Measurements from ENCODE around the gene ZBTB21.
"Not testable (repeated sequence)": the region's sequence is repeated elsewhere in the genome, so short reads cannot be mapped to it uniquely, and the experiment has no call there.

ZBTB21 gene

DNA sequence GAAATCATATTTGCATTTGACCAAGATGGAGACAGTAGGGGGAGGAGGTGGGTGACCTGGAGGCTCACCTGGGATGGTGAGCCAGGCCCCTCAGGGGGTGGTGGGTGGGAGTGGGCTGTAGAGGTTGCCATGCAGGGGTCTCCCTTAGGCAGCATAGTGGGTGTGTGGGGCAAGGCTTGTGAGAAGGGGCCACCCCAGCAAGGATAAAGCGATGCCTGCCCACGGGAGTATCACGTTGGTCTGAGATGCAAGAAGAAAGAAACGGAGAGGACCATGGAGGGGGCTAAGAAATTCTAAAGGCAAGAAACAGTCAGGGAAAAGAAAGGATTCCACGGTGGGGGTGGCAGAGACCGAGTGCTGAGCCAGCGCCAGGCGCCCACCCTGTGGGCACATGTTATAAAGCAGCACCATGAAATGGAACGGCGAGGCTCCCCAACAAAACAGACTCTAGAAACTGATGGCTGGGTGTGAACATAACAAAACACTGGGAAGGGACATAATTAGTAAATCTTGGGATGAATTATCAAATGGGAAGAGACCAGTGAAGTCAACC is 44.6 kb downstream of the ZBTB21 start:
- DNase-seq, result no peak

DNA sequence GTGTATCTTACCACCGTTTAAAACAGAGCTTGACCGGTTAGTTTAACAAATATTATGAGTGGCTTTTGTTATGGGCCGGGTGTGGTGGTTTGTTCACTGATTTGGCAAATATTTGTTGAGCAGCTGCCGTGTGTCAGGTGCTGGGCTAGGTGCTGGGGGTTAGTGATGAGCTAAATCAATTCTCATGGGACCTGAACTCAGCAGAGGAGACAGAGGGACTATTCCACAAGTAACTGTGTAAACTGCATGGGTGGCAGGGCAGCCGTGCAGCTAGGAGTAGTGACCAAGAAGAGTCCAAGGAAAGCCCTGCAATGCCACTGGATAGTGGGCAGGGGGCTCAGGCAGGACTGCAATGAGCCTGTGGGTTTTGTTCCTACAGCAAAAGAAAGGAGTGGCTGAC is 45.1 kb downstream of the ZBTB21 start:
- no peak for DNase-seq

- no peak for DNase-seq
These were observed 46.0 kb downstream of the ZBTB21 start for GRCh38 chr21:41964171-41964570.

DNA sequence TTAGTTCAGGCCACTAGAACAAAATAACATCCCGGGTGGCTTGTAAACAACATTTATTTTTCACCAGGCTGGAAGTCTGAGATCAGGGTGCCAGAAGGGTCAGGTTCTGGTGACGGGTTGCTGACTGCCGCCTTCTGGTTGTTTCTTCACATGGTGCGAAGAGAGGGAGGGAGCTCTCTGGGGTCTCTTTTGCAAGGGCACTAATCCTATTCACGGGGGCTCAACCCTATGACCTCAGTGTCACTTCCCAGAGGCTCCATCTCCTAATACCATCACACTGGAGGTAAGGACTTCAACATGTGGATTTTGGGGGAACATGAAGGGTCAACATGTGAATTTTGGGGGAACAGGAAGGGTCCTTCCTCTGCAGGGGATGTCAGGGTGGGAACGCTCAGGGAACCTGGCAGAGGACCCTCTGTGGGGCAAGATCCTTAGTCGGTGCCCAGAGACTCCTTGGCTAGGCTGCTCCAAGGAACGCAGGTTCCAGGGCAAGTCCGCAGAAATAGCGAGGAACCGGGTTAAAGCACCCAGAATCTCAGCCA is 47.7 kb downstream of the ZBTB21 start:
- no peak for DNase-seq

- no peak for DNase-seq
These were observed 48.4 kb downstream of the ZBTB21 start for GRCh38 chr21:41961753-41962152.

- DNase-seq, result no peak
These were observed 48.9 kb downstream of the ZBTB21 start for GRCh38 chr21:41961282-41961701.

DNA sequence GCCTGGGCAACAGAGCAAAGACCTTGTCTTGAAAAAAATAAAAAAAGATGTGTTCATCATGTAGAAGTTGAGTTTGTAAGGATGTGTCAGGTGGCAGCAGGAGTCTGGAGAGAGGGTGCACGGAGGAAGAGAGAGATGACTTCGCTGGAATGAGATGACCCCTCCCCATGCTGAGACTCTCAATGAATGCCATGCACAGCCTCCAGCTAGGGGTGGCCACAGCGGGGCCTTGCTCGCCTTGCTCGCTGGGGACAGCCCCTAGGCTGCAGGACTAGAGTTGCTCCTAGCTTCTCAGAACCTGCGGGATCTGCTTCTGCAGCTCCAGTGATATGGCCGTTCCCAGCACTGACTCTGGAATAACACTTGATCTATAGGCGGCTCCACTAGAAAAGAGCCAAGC is 49.8 kb downstream of the ZBTB21 start:
- DNase-seq, result no peak

DNA sequence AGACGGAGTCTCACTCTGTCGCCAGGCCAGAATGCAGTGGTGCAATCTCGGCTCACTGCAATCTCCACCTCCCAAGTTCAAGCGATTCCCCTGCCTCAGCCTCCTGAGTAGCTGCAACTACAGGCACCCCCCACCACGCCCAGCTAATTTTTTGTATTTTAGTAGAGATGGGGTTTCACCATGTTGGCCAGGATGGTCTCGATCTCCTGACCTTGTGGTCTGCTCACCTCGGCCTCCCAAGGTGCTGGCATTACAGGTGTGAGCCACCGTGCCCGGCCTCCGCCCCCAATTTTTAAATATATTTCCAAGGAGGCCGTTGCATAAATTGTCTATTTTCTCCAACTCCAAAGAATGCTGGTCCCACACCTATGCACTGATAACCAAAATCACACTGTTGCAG is 50.5 kb downstream of the ZBTB21 start:
- DNase-seq, result not testable (repeated sequence)

DNA sequence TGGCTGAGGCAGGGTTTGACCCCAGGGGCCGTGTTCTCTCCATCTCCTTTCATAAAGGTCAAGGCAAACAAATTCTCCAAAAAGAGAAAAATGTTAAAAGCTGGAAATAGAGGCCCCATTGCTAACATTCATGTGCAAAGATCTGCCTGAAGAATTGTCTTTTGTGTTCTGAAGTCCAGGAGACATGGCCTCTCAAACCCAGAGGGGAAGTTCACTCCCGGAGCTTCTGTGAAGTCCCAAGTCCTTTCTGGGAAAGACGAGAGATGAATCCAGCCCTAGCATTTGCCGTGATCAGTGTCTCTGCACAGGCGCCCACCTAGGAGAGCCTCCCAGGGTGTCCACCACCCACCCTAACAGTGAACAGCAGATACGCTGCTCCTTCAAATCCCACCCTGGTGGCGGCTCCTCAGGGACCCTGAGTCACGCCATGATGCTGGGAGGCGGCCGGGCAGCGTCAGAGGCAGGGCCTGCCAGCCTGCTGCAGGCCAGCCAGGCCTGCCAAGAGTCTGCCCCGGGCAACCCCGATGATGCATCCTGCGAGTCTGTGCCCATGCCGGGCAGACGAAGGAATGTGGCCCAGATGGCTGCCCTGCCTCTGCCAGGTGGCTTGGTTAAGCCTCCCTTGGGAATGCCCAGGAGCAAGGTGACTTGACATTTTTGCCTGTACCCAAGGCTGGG is 51.1 kb downstream of the ZBTB21 start:
- no peak for DNase-seq

- no peak for DNase-seq
These were observed 52.0 kb downstream of the ZBTB21 start for GRCh38 chr21:41957991-41958766.

DNA sequence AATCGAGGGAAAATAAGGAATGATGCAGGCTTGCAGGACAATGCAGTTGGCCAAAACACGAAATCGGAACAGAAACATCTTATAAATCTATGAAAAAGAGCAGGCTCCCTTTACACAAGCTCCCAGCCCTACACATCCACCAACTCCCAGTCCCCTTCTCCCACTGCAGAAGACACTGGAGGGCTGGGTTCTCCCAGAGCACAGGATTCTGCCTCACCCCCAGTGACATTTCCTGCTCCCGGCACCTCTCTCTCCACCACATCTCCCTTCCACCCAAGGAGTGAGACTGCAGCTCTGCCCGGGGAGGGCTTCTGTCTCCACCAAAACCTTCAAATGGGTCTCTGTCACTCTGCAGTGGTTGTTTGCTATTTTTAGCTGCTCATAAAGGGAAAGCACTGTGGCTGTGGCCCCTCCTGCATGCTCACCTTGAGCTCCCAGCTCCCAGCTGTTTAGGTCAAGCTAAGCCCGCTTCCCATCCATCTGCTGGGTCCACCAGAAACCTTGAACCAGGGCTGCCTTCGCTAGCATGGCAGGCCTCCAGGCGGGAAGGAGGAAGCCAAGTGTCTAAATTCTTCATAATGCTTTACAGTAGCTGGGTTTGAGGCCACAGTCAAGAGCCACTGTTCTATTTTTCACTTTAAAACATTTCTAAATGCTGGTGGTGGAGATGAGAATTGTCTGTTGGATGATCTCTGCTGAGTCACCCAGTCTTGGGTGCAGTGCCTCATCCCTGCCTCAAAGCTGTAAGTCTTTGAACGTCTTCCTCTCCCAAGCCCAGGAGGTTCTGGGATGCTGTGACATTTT is 53.0 kb downstream of the ZBTB21 start:
- no peak for DNase-seq

GRCh38 chr21:41955516-41955915 is 54.6 kb downstream of the ZBTB21 start:
- no peak for DNase-seq

- no peak for DNase-seq
These were observed 55.3 kb downstream of the ZBTB21 start for GRCh38 chr21:41954654-41955499.

DNA sequence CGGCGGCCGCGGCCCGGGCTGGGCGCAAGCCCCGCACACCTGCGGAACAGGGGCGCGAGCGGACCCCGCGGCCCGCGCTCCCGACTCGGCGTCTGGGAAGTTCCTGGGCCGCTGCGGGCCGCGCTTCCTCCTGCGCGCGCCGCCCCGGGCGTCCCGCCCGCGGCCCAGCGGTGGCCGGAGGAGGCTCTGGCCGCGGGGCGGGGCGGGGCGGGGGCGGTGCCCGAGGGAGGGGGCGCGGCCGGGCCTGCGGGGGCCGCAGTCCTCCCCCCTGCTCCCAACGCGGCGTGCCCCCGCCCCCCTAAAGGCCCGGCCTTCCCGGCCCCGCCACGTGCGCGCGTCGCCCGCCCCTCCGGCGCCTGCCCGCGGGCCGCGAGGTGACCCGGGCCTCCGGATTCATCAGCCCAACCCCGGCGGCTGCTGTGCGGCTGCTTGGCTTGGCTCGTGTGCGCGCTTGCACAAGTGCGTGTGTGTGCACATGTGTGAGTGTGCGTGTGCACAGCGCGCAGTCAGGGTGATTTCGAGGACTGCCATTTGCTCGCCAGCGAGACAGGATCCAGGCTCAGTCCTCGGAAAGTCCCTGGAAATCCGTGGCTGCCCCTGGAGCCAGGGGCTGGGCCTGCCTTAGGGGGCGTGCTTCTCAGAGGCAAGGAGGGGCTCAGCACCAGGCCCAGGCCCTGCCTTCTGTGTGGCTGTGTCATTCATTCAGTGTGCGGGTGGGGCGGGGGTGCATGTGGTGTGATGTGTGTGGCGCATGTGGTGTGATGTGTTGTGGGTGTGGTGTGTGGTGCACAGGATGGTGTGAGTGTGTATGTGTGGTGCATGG is 56.1 kb downstream of the ZBTB21 start, which contains the start of gene C2CD2:
Gene C2CD2 (minus strand): TSS at position 188 of the 823 bp plus-strand sequence. CDS start 370 bp downstream, outside the sequence.
- DNase-seq, result peak in 1 of 2 experiments; percentile 6

DNA sequence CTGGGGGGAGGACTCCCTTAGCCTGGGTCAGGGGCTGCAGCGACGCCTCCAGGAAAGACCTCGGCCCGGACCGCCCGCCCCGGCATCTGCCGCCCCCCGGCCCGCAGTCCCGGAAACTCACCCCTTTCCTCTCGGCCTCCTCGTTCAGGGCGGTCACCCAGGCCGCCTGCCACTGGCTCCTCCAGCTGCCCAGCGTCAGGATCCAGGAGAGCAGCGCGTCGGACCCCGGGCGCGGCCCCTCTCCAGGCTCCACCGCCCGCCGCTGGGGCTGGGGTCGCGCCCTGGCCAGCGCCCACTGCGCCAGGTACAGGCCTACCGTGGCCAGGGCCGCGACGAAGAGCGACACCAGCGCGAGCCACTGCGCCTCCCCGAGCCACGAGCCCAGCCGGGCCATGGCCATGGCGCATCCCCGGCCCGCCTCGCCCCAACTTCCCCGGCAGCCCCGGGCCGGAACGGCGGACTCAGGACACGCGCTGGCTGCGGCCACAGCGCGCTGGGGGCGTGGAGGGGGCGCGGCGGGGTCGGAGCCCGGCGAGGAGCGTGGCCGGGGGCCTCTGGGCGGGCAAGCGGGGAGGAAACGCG is 56.8 kb downstream of the ZBTB21 start:
- DNase-seq, result no peak

DNA sequence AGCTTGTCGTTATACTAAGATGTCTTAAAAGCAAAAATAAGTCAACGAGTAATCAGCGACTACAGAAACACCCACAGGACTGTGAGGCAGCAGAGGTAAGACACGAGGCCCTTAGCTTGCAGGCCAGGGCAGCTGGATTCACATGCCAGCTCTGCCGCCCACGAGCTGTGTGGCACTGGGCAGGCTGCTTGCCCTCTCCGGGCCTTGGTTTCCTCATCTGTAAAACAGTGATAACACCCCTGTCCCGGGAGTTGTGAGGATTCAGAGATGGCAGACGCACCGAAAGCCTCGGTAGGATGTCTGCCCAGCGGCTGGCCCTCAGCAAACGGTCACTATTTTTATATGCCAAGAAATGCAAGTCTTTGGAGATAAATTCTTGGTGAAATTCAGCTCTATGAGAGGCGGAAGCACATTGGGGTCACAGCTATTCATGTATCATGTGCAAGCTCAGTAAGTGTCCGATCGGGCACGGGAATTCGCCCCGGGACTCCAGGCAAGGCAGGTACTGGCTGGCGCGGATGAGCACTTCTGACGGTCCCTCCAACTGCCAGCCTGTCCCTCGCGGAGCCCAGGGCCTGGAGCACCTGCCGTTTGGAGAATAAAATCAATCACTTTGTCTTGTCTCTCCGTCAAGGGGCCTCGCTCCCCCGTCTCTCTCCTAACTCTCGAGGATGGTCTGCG is 57.5 kb downstream of the ZBTB21 start:
- no peak for DNase-seq

- no peak for DNase-seq
These were observed 58.1 kb downstream of the ZBTB21 start for GRCh38 chr21:41951876-41952567.

DNA sequence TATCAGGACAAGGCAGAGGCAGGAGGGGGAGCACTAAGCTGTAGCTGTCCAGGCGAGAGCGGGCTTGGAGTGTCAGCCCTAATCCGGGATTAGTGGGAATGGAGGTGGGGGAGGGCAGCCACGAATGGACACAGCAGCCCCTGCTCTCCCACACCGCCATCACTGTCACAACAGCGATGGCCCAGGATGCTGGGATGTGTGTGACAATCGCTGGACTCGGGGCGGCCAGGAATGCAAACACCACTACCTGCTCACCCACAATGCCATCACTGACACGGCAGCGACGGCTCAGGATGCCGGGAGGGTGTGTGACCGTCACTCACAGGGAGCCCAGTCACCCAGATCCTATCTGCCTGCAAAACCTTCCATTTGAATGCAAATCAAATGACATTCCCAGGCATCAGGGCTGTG is 59.2 kb downstream of the ZBTB21 start:
- no peak for DNase-seq

- DNase-seq, result not testable (repeated sequence)
These were observed 60.5 kb downstream of the ZBTB21 start for GRCh38 chr21:41949631-41950030.
